Stimulated activated CD4-positive, alpha-beta T cell treated with anti-CD3 and anti-CD28 coated beads, Interleukin-4, amount 100 ng/mL, for 1 hour (primary cell): Measurements from ENCODE around the gene NNMT.

Source experiments
- DNase-seq: peaks from one replicate; pipeline ENCODE4 v3.0.0-alpha.2; 2020

NNMT gene

DNA sequence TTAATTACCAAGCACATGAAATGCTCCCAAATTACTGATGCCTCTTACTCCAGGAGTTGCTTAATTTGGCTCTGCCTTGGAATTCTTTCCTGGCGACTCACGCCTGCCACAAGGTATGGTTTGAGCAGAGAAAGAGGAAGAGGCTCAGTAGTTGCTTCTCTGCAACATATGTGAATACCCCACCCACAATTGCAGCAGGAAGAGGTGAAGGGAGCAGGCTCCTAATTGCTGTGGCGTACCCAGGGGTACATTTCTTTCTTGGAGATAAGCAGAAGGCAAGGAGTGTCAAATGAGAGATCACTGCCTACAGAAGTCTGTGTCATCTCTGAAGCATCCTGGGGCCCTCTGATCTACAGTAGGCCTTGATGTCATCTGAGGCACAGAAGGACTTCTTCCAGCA, 10.6 kb upstream of the NNMT start:
- DNase-seq: no peak

DNA sequence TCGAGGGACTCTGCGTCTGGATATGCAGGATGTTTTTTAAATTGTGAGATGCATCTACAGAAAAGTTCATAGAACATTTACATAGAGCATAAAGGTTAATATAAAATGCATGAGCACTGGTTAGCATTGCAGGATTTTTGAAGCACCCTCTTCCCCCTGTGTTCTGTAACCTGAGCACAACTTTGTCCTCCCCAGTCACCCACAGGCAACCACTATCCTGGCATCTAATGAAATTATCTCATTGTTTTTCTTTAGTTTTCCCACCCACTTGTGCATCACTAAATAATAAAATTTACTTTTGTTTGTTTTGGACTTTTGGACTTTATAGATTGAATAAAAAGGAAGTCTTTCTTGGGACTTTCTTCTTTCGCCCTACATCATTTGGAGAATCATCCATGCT, 10.0 kb upstream of the NNMT start:
- no peak for DNase-seq

DNA sequence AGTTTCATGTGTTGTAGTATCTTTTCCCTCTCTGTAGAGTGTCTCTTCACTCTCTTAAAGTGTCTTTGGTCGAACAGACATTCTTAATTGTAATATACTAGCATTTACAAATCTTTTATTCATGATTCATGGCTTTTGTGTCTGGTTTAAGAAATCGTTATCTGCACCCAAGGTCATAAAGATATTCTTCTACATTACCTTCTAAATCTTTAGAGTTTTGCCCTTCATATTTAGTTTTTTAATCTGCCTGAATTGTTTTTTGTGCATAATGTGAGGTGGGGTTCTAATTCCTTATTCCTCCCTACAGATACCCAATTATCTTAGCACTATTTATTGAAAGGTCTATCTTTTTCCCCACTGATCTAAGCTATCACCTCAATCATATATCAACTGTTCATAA, 9.0 kb upstream of the NNMT start:
- no peak for DNase-seq

DNA sequence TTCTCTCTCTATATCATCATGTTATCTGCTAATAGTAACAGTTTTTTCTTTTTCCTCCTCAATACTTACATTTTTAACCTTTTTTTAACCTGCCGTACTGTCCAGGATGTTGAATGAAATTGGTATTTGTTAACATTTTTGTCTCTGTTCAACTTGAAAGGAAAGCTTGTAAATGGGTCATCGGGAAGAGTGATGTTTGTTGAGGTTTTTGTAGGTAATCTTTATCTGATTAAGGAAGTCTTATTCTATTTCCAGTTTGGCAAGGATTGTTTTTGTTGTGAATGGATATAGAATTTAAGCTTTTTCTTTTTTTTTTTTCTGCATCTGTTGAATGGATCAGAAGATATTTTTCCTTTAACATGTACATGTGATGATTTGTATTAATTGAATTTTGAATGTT, 8.1 kb upstream of the NNMT start:
- DNase-seq: no peak

DNA sequence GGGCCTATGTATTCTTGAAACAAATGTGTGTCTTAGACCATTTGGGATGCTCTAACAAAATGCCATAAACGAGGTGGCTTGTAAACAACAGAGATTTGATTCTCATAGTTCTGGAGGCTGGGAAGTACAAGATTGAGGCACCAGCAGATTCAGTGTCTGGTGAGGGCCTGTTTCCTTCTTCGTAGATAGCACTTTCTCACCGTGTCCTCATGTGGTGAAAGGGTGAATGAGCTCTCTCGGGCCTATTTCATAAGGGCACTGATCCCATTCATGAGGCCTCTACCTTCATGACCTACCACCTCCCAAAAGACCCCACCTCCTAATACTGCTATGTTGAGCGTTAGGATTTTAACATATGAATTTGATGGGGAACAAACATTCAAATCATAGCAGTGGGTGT, 6.4 kb upstream of the NNMT start:
- no peak for DNase-seq

DNA sequence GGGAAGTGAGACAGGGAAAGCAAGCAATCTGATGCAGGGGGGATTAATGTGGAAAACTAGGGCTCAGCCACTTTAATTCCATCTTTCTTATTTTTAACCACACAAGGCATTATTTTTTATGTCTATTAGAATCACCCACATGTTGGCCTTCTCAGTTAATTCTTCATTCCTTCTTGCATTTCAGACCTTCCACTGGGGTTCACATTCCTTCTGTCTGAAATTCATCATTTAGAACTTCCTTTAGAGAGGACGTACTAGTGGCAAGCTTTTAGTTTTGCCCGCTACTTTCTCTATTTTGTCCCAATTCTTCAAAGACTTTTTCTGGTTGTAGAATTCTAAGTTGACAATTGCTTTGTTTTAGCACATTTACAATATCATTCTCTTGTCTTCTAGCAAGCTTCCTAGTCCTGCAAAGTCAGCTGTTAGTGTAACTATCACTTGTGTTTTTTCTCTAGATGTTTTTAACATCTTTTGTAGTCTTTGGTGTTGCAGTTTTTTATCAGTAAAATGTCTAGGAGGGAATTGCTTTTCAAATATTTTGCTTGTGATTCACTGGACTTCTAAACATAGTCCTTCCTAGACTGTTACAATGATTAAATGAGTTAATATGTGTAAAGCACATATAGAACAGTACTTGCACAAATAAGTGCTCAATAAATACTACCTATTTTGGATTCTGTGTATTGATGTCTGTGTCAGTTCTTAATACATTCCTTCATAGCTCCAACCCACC, 5.5 kb upstream of the NNMT start:
- no peak for DNase-seq

DNA sequence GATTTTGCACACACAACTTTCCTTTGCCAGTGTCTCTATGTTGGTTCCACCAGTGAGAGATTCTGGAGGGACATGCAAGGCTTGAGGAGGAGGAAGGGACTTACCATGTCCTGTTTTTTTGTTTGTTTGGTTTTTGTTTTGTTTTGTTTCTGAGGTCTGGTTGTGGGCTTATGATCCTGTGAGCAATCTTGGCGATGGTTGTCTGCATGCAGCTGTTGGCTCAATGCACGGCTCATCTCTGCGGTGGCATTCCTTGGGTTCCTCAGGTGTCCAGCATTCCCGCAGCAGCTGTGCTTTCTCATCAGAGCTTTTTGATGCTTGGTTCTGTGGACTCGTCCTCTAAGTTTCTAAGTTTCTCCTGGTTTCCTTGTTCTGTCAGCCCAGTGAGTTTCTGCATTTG, 4.8 kb upstream of the NNMT start:
- DNase-seq: no peak

DNA sequence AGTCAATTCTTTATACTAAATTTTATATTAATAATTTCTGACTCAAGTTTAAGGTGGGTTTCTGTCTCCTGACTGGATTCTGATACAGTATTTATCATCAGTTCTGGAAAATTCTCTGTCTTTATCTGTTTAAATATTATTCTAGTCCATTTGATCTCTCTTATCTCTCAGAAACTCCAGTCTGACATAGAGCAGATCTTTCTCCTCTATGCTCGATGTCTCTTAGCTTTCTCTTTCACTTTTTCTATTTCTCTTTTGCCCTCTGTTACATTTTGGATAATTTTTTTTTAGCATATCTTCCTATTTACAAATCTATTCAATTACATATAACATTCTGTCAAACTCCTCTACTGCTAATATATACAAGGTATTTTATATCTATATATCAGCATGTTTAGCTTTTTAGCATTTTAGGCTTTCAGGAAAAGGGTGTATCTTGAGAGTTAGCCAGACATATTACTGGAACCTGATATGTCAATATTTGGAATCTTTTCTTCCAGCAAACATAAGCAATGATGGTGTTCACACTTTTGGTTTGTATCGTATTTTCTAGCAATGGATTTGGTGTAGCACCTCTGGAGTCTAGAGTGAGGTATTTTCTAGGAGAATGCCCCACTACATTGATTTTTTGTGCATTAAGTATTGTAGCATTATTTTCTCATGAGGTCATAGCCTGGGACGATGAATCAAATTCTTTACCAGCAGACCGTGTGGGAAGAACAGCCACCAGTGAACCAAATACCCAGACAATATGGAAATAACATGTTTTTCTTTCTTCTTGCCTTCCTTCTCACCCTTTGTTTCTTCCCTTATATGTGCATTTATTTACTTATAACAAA, 4.1 kb upstream of the NNMT start:
- no peak for DNase-seq

DNA sequence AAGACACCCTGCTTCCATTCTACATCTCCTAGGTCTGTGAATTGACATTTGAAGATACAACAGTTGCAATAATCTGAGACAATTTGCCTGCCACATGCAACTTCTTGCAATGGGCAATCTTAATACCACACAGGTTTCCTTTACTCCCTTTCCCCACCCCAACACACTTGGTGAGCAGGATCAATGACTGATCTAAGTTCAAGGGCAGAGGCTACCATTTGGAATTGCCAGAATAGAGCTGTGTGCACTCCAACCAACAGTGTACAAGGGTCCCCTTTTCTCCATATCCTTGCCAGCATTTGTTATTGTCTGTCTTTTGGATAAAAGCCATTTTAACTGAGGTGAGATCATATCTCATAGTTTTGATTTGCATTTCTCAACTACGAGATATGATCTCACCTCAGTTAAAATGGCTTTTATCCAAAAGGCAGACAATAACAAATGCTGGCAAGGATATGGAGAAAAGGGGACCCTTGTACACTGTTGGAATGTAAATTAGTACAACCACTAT, 2.9 kb upstream of the NNMT start:
- DNase-seq: no peak

DNA sequence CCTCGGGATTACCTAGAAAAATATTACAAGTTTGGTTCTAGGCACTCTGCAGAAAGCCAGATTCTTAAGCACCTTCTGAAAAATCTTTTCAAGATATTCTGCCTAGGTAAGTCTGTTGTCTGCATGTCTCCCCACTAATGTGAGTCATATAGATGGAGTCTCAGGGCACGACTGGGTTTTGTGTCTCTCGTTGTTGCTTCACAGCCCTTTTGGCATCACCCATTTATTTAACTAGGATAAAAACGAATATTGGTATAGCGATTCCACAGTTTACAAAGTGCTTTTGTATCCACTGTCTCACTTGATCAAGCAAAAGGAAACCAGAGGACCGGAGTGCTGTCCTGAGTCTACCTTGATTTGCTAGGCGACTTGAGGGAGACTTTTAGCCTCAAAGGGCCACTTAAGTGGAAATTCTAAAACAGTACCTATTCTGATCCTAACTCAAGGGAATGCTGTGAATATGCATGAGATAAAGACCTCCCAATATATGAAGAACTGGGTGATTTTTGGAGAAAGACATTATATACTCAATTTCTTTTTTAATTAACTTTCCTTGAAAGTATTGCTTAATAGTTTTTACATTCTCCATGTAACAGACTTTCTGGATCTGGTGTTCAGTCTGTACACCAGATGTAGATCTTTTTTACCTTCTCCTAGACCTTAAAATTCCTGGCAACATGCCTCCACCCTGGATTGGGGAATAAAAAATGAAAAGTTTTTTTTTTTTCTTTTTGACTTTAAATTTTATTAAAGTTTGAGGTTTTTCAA, 590 bp downstream of the NNMT start:
- DNase-seq: no peak

DNA sequence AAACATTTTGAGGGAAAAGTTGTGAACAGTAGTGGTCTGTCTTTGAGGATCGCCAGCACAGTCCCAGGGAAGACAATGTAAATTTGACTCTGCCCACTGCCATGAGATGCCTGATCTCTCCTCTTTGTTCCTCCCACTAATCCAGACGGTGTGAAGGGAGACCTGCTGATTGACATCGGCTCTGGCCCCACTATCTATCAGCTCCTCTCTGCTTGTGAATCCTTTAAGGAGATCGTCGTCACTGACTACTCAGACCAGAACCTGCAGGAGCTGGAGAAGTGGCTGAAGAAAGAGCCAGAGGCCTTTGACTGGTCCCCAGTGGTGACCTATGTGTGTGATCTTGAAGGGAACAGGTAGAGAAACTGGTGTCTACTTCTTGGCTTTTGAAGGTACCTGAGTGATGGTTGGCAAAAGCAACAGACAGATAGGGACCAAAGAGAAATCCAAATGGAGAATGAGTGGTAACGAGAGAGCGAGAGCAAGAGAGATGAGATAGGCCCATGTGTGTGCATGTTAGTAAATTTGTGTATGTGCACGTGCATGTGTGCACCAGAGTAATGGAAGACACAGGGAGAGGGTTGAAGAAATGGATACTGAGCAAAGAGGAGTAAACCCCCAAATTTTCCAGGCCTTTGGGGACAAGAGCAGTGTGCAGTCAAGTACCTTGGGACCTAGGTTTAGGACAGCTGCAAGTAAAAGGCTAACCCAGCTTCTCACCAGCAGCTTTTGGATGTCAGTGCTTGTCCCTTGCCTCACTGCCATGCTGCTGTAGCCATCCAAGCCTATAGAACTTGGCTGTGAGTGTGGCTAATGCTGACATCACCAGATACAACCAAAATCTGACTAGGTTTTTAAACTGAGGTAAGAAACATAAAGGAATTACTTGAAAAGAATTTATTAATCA, 1.9 kb downstream of the NNMT start:
- DNase-seq: no peak

DNA sequence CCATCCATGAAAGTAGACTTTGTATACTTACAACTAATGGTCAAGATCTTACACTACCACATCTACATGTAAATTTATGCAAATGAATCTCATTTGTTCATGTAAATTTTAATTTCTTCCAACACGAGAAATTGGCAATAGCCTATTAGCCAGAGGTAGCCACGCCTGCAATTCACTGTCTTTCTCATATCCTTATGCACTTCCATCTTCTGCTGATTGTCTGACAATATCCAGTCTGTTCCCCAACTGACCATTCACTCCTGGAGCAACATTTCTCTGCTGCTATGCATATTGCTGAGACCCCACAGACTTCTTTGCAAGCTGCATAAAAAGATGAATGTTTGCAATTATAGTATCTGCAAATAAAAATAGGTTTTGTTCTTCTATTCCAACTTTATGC, 2.5 kb downstream of the NNMT start:
- no peak for DNase-seq

DNA sequence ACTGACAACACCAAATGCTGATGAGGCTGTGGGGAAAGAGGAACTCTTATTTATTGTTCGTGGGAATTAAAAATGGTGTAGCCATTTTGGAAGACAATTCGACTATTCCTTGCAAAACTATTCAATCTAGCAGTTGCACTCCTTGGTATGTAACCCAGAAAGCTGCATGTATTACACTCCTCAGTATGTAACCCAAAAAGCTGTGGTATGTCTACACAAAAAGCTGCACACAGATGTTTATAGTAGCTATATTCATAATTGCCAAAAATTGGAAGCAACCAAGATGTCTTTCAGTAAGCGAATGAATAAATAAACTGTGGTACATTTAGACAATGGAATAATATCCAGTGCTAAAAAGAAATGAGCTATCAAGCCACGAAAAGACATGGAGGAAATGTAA, 4.9 kb downstream of the NNMT start:
- DNase-seq: no peak

DNA sequence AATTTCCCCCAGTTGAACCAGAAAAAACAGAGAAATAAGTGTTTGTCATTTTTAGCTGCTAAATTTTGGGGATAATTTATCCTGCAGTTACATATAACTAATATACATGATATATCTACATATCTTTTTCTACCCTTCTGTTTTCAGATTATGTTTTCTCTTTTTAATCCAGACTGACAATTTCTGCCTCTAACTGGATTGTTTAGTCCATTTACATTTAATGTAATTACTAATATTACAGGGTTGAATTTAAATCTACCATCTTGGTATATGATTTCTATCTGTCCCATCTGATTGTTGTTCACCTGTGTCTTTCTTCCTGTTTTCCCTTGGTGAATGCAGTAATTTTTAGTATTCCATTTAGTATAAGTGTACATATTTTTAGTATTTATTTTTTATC, 5.7 kb downstream of the NNMT start:
- no peak for DNase-seq

DNA sequence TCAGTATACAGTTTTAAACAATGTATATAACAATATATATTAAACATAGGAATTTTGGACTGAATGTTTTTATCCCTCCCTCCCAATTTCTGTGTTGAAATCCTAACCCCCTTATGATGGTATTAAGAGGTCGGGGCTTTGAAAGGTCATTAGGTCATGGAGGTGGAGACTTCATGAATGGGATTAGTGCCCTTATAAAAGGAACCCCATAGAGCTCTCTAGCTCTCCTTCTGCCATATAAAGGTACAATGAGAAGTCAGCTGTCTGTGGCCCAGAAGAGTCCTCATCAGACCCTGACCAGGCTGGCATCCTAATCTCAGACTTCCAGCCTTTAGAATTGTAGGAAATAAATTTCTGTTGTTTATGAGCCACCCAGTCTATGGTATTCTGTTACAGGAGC, 6.5 kb downstream of the NNMT start:
- no peak for DNase-seq

DNA sequence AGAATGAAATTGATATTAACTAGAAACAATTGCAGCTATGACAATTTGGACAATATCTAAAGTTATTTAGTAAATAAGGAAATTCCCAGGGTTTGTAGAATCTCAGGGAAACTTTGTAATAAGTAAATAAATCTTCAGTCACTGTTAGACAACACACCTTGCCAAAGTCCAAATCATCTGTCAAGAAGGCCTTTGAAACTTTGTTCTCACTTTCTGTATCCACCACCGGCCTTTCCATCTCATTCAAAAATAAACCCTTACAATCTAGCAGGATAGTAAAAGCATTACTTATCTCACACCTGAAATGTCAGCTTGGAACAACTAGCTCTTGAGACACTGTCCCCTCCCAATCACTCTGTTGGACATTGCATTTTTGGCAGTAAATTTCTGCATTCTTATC, 7.9 kb downstream of the NNMT start:
- DNase-seq: no peak

DNA sequence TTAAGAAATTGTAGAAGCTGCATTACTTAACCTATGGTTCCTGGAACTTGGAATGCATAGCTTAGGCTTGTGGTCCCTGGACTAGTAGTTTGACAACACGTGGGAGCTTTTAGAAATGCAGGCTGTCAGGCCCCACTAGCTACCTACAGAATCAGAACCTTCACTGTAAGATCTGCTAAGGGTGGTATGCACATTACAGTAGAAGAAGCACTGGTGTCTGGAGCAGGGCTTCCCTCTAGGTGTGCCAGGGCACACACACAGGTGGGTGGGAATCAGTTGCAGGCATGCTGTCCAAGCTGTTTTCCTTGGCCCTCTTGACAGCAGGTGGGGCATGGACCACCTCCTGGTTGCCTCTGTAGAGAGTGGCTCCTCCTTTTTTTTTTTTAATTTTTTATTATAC, 8.8 kb downstream of the NNMT start:
- DNase-seq: no peak

DNA sequence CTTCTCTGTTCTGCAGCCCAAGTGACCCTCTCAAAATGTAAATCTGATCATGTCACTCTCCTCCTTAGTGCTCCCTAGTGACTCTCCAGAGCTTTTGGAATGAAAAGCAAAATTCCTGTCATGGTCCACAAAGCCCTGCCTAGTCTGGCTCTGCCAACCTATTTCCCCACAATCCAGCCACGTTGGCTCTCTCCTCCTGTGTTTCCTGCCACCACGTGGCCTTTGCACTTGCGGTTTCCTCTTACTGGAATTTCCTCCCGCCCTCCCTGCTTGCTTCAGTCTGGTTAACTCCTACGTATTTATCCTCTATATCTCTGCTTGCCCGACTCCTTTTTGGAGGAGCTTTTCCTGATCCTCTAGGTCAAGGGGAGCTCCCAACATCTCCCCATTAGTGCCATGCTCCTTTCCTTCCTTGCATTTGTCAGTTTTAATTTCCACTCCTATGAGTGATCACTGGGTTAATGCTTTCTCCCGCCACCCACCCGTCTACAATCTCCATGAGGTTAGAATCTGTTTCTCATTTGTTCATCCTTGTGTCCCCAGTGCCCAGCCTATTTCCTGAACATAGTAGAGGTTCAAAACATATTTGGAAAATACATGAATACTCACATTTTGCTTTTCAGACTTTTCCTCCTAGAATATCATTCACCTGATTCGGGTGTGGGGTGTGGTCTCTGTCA, 11.5 kb downstream of the NNMT start:
- no peak for DNase-seq

DNA sequence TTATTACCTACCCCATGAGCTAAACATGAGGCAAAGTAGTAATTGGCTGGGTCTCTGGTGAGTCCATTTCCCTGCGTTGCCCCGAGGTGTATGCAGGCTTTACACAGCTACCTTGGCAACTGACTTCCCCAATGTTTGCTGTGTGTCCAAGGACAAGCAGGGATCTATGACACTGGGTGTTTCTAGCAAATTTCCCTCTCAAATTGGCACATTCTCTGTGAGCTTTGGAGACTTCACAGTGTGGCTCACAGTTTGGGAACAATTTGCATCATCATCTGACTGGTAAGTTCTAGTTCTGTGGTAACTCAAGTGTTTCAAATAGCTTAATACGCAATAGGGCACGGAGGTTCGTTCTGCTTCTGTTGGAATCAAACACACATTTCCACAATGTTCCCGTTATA, 12.5 kb downstream of the NNMT start:
- DNase-seq: no peak

DNA sequence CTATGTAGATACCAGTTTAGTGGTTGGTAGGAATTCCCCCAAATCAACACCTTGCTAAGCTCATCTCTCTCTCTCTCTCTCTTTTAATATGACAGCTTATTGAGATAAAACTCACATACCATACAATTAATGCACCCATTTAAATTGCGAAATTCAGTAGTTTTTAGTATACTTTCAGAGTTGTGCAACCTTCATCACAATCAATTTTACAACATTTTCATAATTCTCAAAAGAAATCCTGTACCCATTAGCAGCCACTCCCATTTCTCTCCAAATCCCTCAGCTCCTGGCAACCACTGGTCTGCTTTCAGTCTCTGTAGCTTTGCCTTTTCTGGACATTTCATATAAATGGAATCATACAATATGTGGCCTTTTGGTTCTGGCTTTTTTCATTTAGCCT, 13.3 kb downstream of the NNMT start:
- DNase-seq: no peak

DNA sequence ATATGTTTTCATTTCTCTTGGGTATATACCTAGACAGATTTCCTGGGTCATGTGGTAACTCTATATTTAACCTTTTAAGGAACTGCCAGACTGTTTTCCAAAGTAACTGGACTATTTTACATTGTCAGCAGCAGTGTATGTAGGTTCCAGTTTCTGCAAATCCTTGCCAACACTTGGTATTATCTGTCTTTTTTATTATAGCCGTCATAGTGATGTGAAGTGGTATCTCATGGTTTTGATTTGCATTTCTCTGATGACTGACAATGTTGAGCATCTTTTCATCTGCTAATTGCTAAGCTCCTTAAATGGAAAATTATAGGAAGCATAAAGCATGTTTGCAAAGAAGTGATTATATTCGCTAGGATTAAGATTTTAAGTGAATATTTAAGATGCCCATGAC, 13.9 kb downstream of the NNMT start:
- no peak for DNase-seq

DNA sequence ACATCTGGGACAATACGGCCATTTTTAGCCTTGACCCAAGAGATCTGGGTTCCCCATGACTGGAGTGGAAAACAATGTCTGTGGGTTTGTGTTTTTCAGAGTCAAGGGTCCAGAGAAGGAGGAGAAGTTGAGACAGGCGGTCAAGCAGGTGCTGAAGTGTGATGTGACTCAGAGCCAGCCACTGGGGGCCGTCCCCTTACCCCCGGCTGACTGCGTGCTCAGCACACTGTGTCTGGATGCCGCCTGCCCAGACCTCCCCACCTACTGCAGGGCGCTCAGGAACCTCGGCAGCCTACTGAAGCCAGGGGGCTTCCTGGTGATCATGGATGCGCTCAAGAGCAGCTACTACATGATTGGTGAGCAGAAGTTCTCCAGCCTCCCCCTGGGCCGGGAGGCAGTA, 15.7 kb downstream of the NNMT start:
- DNase-seq: no peak
